ENCODE data around the gene MIER1. TPM values are rescaled to one million over a fixed set of nuclear protein-coding genes. Genes with fewer than 3 reads are reported as not detected.
A peak's percentile ranks its signal among the peaks of the same experiment; 100 is the strongest.

The MIER1 gene
- total and polyA plus RNA-seq, 9 of the 15 experiments (the other 6 are each of a cell fraction or from before 2014, with no cell fraction given) = 13.9 to 34.8 (median 21.5) TPM

DNA sequence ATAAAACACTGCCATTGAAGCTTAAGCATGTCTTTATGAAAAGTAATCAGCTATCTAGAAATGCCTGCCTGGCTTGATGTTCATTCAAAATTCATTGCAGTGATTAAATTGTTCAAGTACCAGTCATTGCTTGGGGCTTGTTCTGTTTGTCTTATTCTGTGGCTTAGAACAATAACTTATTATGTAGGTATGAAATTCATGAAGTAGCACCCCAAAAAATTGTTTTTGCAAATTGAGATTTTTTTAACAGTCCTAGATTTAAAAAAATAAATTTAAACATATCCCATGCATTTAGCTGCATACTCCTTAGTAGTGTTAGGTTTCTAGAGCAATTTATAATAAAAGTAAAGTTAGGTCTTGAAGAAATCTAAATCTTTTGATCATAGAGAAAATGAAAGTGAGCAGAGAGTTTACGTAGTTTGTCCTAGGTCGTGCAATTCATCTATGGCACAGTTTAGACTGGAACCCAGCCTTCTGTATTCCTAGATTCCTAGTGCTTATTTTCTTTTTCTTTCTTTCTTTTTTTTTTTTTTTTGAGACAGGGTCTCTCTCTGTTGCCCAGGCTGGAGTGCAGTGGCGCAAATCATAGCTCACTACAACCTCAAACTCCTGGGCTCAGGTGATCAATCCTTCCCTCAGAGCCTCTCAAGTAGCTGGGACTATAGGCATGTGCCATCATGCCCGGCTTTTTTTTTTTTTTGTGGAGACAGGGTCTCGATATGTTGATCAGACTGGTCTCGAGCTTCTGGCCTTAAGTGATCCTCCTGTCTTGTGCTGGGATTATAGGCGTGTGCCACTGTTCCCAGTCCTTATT is 9.3 kb downstream of the MIER1 start:
- H3K27me3 ChIP-seq (ENCODE audit: control insufficient read depth in 2 of 2, insufficient read depth in 2 of 2, low read length in 2 of 2) = no peaks in the 10 kb centered on the region
- no peaks in the 10 kb centered on the region for H3K36me3 ChIP-seq (ENCODE audit: control insufficient read depth, insufficient read depth, low read length)
- H3K4me2 ChIP-seq (ENCODE audit: insufficient read depth, low read length) = peak overlapping the region; percentile 70
- intact Hi-C loops (cut with micrococcal nuclease) (loop anchor here (5.0 to 10.0 kb wide), 2 partner anchors 753 to 1459 kb away; partner anchors contain the start of gene GADD45A), in situ Hi-C loops (cut with MboI) (no loop called here)
- no peak for FAIRE-seq
- BruUV-seq (replicated peaks) = no TSS peak
- peak overlapping the region; percentile 78 to 88; a peak in 3 of 4 replicates for H3K9ac ChIP-seq (ENCODE audit: insufficient read depth in 1 of 2, low read depth in 2 of 2, low read length in 2 of 2)
- no peaks in the 10 kb centered on the region for H3K9me3 ChIP-seq (replicated peaks; ENCODE audit: control insufficient read depth, insufficient read depth, low read depth, low read length)
- ATAC-seq = peak; percentile 7
- H3K27ac ChIP-seq (ENCODE audit: extremely low read depth, low read depth, low read length) = peak overlapping the region; percentile 89
- ChIA-PET CTCF (ENCODE audit: low intra/inter-chr PET ratio) (no interaction called here), POLR2A (interaction anchor here (0.6 to 1.9 kb wide), 3 partner anchors 9 to 22 kb away, joined by 3 to 8 read pairs (median 3); partner anchors contain the start of genes DNAI4 and MIER1)
- H3K9me1 ChIP-seq (ENCODE audit: control insufficient read depth, insufficient read depth, low read length) = no peaks in the 10 kb centered on the region
- peaks cover 15 to 21% of the 10 kb centered on the region in 2 experiments for H3K4me1 ChIP-seq (replicated peaks in 1 of 2; ENCODE audit: control insufficient read depth in 2 of 2, insufficient read depth in 2 of 2, low read length in 2 of 2)
- WGBS (ENCODE audit: insufficient coverage, low coverage, missing lambda C conversion rate) = 0% methylated on average over 6 of the region's 7 CpGs
- peak overlapping the region; percentile 36 for H3K4me3 ChIP-seq
- DNase-seq (ENCODE audit: extremely low read depth in 1 of 4, low spot score in 3 of 4) = no peak
- H2AFZ ChIP-seq (ENCODE audit: low read depth, low read length) = no peak overlapping the region
- peaks cover 98% of the 10 kb centered on the region for H3K79me2 ChIP-seq (ENCODE audit: control insufficient read depth, insufficient read depth, low read length)
- H4K20me1 ChIP-seq (replicated peaks; ENCODE audit: control insufficient read depth, insufficient read depth, low read length) = no peaks in the 10 kb centered on the region
- no peak for TF ChIP-seq MEF2A (IDR thresholded peaks at IDR 0.05; ENCODE audit: control insufficient read depth, low read depth, low read length)
- no peak for TF ChIP-seq ZNF655 (CRISPR knock-in tag; IDR thresholded peaks at IDR 0.05)
- 0 out of 2 replicates have a peak, but pooled peaks have one; percentile 32 for TF ChIP-seq NFRKB (IDR thresholded peaks at IDR 0.05; ENCODE audit: low read depth)
- TF ChIP-seq SRSF7 (optimal IDR thresholded peaks at IDR 0.05; ENCODE audit: low read depth, low read length) = no peak
- TF ChIP-seq, protein P1, sequence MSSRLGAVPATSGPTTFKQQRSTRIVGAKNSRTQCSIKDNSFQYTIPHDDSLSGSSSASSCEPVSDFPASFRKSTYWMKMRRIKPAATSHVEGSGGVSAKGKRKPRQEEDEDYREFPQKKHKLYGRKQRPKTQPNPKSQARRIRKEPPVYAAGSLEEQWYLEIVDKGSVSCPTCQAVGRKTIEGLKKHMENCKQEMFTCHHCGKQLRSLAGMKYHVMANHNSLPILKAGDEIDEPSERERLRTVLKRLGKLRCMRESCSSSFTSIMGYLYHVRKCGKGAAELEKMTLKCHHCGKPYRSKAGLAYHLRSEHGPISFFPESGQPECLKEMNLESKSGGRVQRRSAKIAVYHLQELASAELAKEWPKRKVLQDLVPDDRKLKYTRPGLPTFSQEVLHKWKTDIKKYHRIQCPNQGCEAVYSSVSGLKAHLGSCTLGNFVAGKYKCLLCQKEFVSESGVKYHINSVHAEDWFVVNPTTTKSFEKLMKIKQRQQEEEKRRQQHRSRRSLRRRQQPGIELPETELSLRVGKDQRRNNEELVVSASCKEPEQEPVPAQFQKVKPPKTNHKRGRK (tag; IDR thresholded peaks at IDR 0.05) = peak; percentile 34; the same call in 1 of the 2 replicates
- TF ChIP-seq, protein P2, sequence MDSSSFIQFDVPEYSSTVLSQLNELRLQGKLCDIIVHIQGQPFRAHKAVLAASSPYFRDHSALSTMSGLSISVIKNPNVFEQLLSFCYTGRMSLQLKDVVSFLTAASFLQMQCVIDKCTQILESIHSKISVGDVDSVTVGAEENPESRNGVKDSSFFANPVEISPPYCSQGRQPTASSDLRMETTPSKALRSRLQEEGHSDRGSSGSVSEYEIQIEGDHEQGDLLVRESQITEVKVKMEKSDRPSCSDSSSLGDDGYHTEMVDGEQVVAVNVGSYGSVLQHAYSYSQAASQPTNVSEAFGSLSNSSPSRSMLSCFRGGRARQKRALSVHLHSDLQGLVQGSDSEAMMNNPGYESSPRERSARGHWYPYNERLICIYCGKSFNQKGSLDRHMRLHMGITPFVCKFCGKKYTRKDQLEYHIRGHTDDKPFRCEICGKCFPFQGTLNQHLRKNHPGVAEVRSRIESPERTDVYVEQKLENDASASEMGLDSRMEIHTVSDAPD (CRISPR knock-in tag; IDR thresholded peaks at IDR 0.05) = no peak
- TF ChIP-seq RFX5 (IDR thresholded peaks at IDR 0.05; ENCODE audit: low read depth, low read length) = no peak
- 0 out of 2 replicates have a peak, but pooled peaks have one; percentile 18 for TF ChIP-seq NKRF (IDR thresholded peaks at IDR 0.05; ENCODE audit: borderline replicate concordance)
- no peak for TF ChIP-seq ZNF23 (CRISPR knock-in tag; IDR thresholded peaks at IDR 0.05)
- no peak for TF ChIP-seq HNRNPUL1 (IDR thresholded peaks at IDR 0.05; ENCODE audit: low read length)
- peak in 1 of 2 experiments; percentile 75; a peak in 1 of 4 replicates for TF ChIP-seq MLLT1 (IDR thresholded peaks at IDR 0.05)
- TF ChIP-seq SMARCE1 (IDR thresholded peaks at IDR 0.05) = peak; percentile 25; the same call in 1 of the 2 replicates
- no peak for TF ChIP-seq ZC3H4 (CRISPR knock-in tag; IDR thresholded peaks at IDR 0.05; ENCODE audit: borderline replicate concordance)

Data from K562 (cell line).